ENCODE data around the gene MELK. TPM values are rescaled to one million over a fixed set of nuclear protein-coding genes. Genes with fewer than 3 reads are reported as not detected.
"Not testable (repeated sequence)": the region's sequence is repeated elsewhere in the genome, so short reads cannot be mapped to it uniquely, and the experiment has no call there.

Gene MELK
- total RNA-seq, 4 donors from 2014 or later: 0.29 TPM; not detected in 3

DNA sequence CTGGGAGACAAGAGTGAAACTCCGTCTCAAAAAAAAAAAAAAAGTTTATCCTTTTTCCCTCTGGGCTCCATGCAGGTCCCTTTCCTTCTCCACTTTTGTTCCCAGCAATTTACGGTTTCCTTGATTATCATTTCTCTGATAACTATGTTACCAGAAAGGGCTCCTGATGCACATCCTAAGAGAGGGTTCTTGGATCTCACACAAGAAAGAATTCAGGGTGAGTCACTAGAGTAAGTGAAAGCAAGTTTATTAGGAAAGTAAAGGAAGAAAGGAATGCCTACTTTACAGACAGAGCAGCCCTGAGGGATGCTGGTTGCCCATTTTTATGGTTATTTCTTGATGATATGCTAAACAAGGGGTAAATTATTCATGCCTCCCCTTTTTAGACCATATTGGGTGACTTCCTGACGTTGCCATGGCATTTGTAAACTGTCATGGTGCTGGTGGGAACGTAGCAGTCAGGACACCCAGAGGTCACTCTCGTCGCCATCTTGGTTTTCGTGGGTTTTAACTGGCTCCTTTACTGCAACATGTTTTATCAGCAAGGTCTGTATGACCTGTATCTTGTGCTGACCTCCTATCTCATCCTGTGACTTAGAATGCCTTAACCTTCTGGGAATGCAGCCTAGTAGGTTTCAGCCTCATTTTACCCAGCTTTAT is 13.5 kb upstream of the MELK start:
- Histone ChIP-seq H3K4me3 (no peak overlapping the region), H3K36me3 (no peaks in the 10 kb centered on the region), H3K27me3 (no peaks in the 10 kb centered on the region), H3K9me3 (no peaks in the 10 kb centered on the region), H3K4me1 (no peaks in the 10 kb centered on the region), H3K27ac (no peak overlapping the region)
- TF ChIP-seq, protein P1, sequence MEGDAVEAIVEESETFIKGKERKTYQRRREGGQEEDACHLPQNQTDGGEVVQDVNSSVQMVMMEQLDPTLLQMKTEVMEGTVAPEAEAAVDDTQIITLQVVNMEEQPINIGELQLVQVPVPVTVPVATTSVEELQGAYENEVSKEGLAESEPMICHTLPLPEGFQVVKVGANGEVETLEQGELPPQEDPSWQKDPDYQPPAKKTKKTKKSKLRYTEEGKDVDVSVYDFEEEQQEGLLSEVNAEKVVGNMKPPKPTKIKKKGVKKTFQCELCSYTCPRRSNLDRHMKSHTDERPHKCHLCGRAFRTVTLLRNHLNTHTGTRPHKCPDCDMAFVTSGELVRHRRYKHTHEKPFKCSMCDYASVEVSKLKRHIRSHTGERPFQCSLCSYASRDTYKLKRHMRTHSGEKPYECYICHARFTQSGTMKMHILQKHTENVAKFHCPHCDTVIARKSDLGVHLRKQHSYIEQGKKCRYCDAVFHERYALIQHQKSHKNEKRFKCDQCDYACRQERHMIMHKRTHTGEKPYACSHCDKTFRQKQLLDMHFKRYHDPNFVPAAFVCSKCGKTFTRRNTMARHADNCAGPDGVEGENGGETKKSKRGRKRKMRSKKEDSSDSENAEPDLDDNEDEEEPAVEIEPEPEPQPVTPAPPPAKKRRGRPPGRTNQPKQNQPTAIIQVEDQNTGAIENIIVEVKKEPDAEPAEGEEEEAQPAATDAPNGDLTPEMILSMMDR (IDR thresholded peaks at IDR 0.05 in 4 of 5, conservative IDR thresholded peaks at IDR 0.05 in 1 of 5): no peak
- no peak for TF ChIP-seq POLR2A (IDR thresholded peaks at IDR 0.05)
- intact Hi-C loops (cut with DNase I; ENCODE audit: low total_unique reads): no loop called here
- DNase-seq (no peak), ATAC-seq (no peak)
- in situ Hi-C loops (cut with MboI; ENCODE audit: low sequenced_read_pairs in 4 of 4): loop anchor here in 2 of 4 donors (5.0 kb wide), 1 partner anchor 152 kb away; no protein-coding TSS in a partner anchor

DNA sequence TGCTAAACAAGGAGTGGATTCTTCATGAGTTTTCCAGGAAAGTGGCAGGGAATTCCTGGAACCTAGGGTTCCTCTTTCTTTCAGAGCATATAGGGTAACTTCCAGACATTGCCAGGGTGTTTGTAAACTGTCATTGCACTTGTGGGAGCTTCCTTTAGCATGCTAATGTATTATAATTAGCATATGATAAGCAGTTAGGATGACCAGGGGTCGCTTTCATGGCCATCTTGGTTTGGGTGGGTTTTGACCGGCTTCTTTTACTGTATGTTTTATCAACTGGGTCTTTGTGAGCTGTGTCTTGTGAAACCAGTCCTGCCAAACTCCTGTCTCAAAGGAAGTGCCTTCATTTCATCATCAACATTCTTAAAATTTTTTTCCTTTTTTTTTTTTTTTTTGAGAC is 11.9 kb upstream of the MELK start:
- H3K4me3 ChIP-seq: no peak overlapping the region
- intact Hi-C loops (cut with DNase I; ENCODE audit: low total_unique reads) (no loop called here), in situ Hi-C loops (cut with MboI; ENCODE audit: low sequenced_read_pairs in 4 of 4) (no loop called here)
- H3K9me3 ChIP-seq: no peaks in the 10 kb centered on the region
- no peaks in the 10 kb centered on the region for H3K27me3 ChIP-seq
- H3K4me1 ChIP-seq: no peaks in the 10 kb centered on the region
- TF ChIP-seq, protein P1 (IDR thresholded peaks at IDR 0.05 in 4 of 5, conservative IDR thresholded peaks at IDR 0.05 in 1 of 5): no peak
- no peak for TF ChIP-seq POLR2A (IDR thresholded peaks at IDR 0.05)
- ATAC-seq: no peak
- H3K36me3 ChIP-seq: no peaks in the 10 kb centered on the region
- no peak for DNase-seq
- no peak overlapping the region for H3K27ac ChIP-seq

DNA sequence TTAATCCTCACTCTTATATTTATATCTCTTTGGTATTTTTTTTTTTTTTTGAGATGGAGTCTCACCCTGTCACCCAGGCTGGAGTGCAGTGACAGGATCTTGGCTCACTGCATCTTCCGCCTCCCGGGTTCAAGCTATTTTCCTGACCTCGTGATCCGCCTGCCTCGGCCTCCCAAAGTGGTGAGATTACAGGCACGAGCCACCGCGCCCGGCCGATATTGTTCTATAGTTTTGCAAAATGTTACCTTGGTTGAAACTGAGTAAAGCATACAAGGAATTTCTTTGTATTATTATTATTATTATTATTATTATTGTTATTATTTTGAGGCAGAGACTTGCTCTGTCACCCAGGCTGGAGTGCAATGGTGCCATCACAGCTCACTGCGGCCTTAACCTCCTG is 9.9 kb upstream of the MELK start:
- H3K36me3 ChIP-seq; H3K9me3 ChIP-seq; H3K4me3 ChIP-seq; H3K4me1 ChIP-seq; ATAC-seq; H3K27ac ChIP-seq; DNase-seq; H3K27me3 ChIP-seq; intact Hi-C loops (cut with DNase I; ENCODE audit: low total_unique reads); in situ Hi-C loops (cut with MboI; ENCODE audit: low sequenced_read_pairs in 4 of 4): not testable (repeated sequence)

DNA sequence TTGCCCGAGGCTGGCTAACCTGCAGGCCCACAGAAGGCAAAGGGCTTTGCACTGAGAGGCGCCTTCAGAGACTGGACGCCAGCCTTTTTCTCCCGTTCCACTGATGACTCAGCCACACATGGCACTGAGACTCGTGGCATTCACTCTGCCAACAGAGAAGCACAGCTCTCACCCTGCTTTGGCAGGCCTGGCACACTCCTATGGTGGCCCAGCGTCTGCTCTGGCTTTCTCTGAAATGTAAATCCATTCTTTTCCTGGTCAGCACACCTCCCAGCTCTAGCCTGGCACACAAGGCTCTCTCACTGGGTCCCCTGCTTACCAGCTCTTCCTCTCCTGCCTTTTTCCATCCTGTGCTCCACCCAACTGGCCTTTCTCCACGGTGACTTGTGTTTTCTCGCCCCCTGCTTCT is 5.9 kb upstream of the MELK start:
- no peak for TF ChIP-seq POLR2A (IDR thresholded peaks at IDR 0.05)
- TF ChIP-seq, protein P1 (IDR thresholded peaks at IDR 0.05 in 4 of 5, conservative IDR thresholded peaks at IDR 0.05 in 1 of 5): no peak
- peak; percentile 98 to 99 for ATAC-seq
- intact Hi-C loops (cut with DNase I; ENCODE audit: low total_unique reads): no loop called here
- Histone ChIP-seq H3K9me3 (no peaks in the 10 kb centered on the region), H3K4me1 (peaks cover 3 to 6% of the 10 kb centered on the region in 2 donors), H3K4me3 (no peak overlapping the region), H3K27me3 (no peaks in the 10 kb centered on the region), H3K27ac (peak overlapping the region; percentile 73 to 79 (median 76)), H3K36me3 (no peaks in the 10 kb centered on the region)
- in situ Hi-C loops (cut with MboI; ENCODE audit: low sequenced_read_pairs in 4 of 4): no loop called here
- DNase-seq: peak; percentile 58 to 76

GRCh38 chr9:36568681-36569080 is 4.0 kb upstream of the MELK start:
- in situ Hi-C loops (cut with MboI; ENCODE audit: low sequenced_read_pairs in 4 of 4); H3K27me3 ChIP-seq; H3K27ac ChIP-seq; H3K4me3 ChIP-seq; H3K36me3 ChIP-seq; ATAC-seq; intact Hi-C loops (cut with DNase I; ENCODE audit: low total_unique reads); DNase-seq; H3K9me3 ChIP-seq: not testable (repeated sequence)
- H3K4me1 ChIP-seq: peaks cover 12% of the 10 kb centered on the region in 2 donors

DNA sequence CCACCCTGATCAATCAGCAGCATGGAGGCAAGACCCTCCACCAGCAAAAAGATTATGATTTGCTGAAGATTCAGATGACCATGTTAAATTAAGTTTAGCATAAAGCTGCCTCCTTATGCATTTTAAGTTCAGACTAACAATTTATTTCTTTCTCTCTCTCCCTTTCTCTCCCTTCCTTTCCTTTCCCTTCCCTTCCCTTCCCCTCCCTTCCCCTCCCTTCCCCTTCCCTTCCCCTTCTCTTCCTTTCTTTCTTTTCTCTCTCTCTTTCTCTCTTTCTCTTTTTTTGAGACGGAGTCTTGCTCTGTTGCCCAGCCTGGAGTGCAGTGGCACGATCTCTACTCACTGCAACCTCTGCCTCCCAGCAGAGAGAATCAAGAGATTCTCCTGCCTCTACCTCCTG is 1.4 kb upstream of the MELK start:
- no peaks in the 10 kb centered on the region for H3K9me3 ChIP-seq
- intact Hi-C loops (cut with DNase I; ENCODE audit: low total_unique reads): loop anchor here (5.0 kb wide), 1 partner anchor 69 kb away; no protein-coding TSS in a partner anchor
- ATAC-seq (no peak), DNase-seq (no peak)
- in situ Hi-C loops (cut with MboI; ENCODE audit: low sequenced_read_pairs in 4 of 4): no loop called here
- H3K36me3 ChIP-seq: no peaks in the 10 kb centered on the region
- H3K4me1 ChIP-seq: peaks cover 12 to 14% of the 10 kb centered on the region in 2 donors
- TF ChIP-seq POLR2A (IDR thresholded peaks at IDR 0.05): no peak
- TF ChIP-seq, protein P1 (IDR thresholded peaks at IDR 0.05 in 4 of 5, conservative IDR thresholded peaks at IDR 0.05 in 1 of 5): no peak
- H3K27ac ChIP-seq: no peak overlapping the region
- H3K4me3 ChIP-seq: no peak overlapping the region
- no peaks in the 10 kb centered on the region for H3K27me3 ChIP-seq

- H3K4me1 ChIP-seq; ATAC-seq; in situ Hi-C loops (cut with MboI; ENCODE audit: low sequenced_read_pairs in 4 of 4); H3K4me3 ChIP-seq; H3K36me3 ChIP-seq; H3K9me3 ChIP-seq; DNase-seq; H3K27me3 ChIP-seq; H3K27ac ChIP-seq: not testable (repeated sequence)
- intact Hi-C loops (cut with DNase I; ENCODE audit: low total_unique reads): loop anchor here (5.0 kb wide), 1 partner anchor 72 kb away; no protein-coding TSS in a partner anchor
These were observed 1.4 kb downstream of the MELK start for GRCh38 chr9:36574045-36574444.

All from gastrocnemius medialis (tissue), 4 donors.